ENCODE data around the gene ZNRD2.

GRCh38 chr11:65619281-65619928, 49.1 kb downstream of the ZNRD2 start:
- TF ChIP-seq, protein P1, sequence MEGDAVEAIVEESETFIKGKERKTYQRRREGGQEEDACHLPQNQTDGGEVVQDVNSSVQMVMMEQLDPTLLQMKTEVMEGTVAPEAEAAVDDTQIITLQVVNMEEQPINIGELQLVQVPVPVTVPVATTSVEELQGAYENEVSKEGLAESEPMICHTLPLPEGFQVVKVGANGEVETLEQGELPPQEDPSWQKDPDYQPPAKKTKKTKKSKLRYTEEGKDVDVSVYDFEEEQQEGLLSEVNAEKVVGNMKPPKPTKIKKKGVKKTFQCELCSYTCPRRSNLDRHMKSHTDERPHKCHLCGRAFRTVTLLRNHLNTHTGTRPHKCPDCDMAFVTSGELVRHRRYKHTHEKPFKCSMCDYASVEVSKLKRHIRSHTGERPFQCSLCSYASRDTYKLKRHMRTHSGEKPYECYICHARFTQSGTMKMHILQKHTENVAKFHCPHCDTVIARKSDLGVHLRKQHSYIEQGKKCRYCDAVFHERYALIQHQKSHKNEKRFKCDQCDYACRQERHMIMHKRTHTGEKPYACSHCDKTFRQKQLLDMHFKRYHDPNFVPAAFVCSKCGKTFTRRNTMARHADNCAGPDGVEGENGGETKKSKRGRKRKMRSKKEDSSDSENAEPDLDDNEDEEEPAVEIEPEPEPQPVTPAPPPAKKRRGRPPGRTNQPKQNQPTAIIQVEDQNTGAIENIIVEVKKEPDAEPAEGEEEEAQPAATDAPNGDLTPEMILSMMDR (IDR thresholded peaks at IDR 0.05): no peak
- no peak for TF ChIP-seq POLR2A (IDR thresholded peaks at IDR 0.05)
